HEK293 (cell line): ENCODE results near the gene GPN1.

ENCODE experiments used
- CTCF ChIA-PET: fragments of 350-600 bp; formaldehyde crosslinking; extraction: SDS; loops from one replicate; lab custom pipeline; 2021; ENCODE audit warnings: antibody characterized with exemption; lab: Yijun Ruan, JAX
- POLR2A ChIA-PET: fragments of 300-600 bp; formaldehyde crosslinking; extraction: SDS; loops from one replicate; lab custom pipeline; 2020; ENCODE audit warnings: antibody characterized with exemption, inconsistent platforms; lab: Yijun Ruan, JAX
- H3K27ac ChIP-seq: fragments of 200-500 bp; sonication (Bioruptor generic); 2 replicates; pipeline ENCODE4 v1.5.1; 2014; ENCODE audit warnings: low read depth, low read length, control low read depth, inconsistent platforms; ENCODE audit errors: extremely low read depth
- H3K36me3 ChIP-seq, 2 experiments: fragments of 200-500 bp in 1 of 2; sonication (Bioruptor generic) in 1 of 2; 1 replicate in 1 of 2; 2 replicates in 1 of 2; pipeline ENCODE4 v1.5.1; 2014 to 2017; ENCODE audit warnings: inconsistent platforms in 2 of 2, low read length in 2 of 2; ENCODE audit not compliant: control insufficient read depth in 2 of 2, insufficient read depth in 1 of 2
- H3K4me1 ChIP-seq: fragments of 200-500 bp; sonication (Bioruptor generic); 2 replicates; pipeline ENCODE4 v1.5.1; 2014; ENCODE audit warnings: mild to moderate bottlenecking, low read length, inconsistent platforms; ENCODE audit not compliant: control insufficient read depth, insufficient read depth
- H3K4me3 ChIP-seq: 2 replicates; pipeline ENCODE4 v1.5.1; 2011; ENCODE audit warnings: low read depth, mild to moderate bottlenecking, control low read depth, low read length, moderate library complexity
- H3K9me3 ChIP-seq: fragments of 200-500 bp; sonication (Bioruptor generic); 2 replicates; pipeline ENCODE4 v1.5.1; 2014; ENCODE audit warnings: low read depth, low read length, inconsistent platforms; ENCODE audit not compliant: control insufficient read depth, insufficient read depth
- BCL11A ChIP-seq: fragments of 450-650 bp; formaldehyde crosslinking; IDR thresholded peaks from 2 replicates; pipeline ENCODE4 v1.5.1; 2016; ENCODE audit warnings: low read depth, missing biosample characterization, missing genetic modification characterization
- GLI4 ChIP-seq: fragments of 450-650 bp; formaldehyde crosslinking; IDR thresholded peaks from 2 replicates; pipeline ENCODE4 v1.5.1; 2016; ENCODE audit warnings: missing biosample characterization, missing genetic modification characterization
- KLF16 ChIP-seq: fragments of 450-650 bp; formaldehyde crosslinking; IDR thresholded peaks from 2 replicates; pipeline ENCODE4 v1.5.1; 2017; ENCODE audit warnings: missing biosample characterization, missing genetic modification characterization
- KLF17 ChIP-seq: fragments of 450-650 bp; formaldehyde crosslinking; IDR thresholded peaks from 2 replicates; pipeline ENCODE4 v1.5.1; 2016; ENCODE audit warnings: missing biosample characterization, missing genetic modification characterization
- PRDM4 ChIP-seq: fragments of 450-650 bp; formaldehyde crosslinking; IDR thresholded peaks from 2 replicates; pipeline ENCODE4 v1.5.1; 2017; ENCODE audit warnings: missing biosample characterization, missing genetic modification characterization
- PRDM6 ChIP-seq: fragments of 450-650 bp; formaldehyde crosslinking; IDR thresholded peaks from 2 replicates; pipeline ENCODE4 v1.5.1; 2017; ENCODE audit warnings: missing biosample characterization, missing genetic modification characterization
- ZNF112 ChIP-seq: fragments of 450-650 bp; formaldehyde crosslinking; IDR thresholded peaks from 2 replicates; pipeline ENCODE4 v1.5.0; 2017; ENCODE audit warnings: missing biosample characterization, missing genetic modification characterization
- ZNF175 ChIP-seq: fragments of 450-650 bp; formaldehyde crosslinking; IDR thresholded peaks from 2 replicates; pipeline ENCODE4 v1.5.1; 2016; ENCODE audit warnings: missing biosample characterization, missing genetic modification characterization
- ZNF184 ChIP-seq: fragments of 450-650 bp; IDR thresholded peaks from 2 replicates; pipeline ENCODE4 v1.5.1; 2018; ENCODE audit warnings: missing biosample characterization, mild to moderate bottlenecking, missing genetic modification characterization
- ZNF214 ChIP-seq: fragments of 450-650 bp; formaldehyde crosslinking; IDR thresholded peaks from 2 replicates; pipeline ENCODE4 v1.5.1; 2017; ENCODE audit warnings: missing biosample characterization, mild to moderate bottlenecking, missing genetic modification characterization, borderline replicate concordance
- ZNF335 ChIP-seq: fragments of 450-650 bp; formaldehyde crosslinking; conservative IDR thresholded peaks from 2 replicates; pipeline ENCODE4 v1.5.1; 2016; ENCODE audit warnings: missing biosample characterization, missing genetic modification characterization
- ZNF488 ChIP-seq: fragments of 450-650 bp; formaldehyde crosslinking; IDR thresholded peaks from 2 replicates; pipeline ENCODE4 v1.5.1; 2016; ENCODE audit warnings: missing biosample characterization, missing genetic modification characterization
- ZNF529 ChIP-seq: fragments of 450-650 bp; formaldehyde crosslinking; IDR thresholded peaks from 2 replicates; pipeline ENCODE4 v1.5.1; 2017; ENCODE audit warnings: missing genetic modification characterization, missing biosample characterization; ENCODE audit not compliant: insufficient replicate concordance
- ZNF555 ChIP-seq: fragments of 450-650 bp; formaldehyde crosslinking; conservative IDR thresholded peaks from 2 replicates; pipeline ENCODE4 v1.5.1; 2017; ENCODE audit warnings: missing biosample characterization, mild to moderate bottlenecking, missing genetic modification characterization, inconsistent platforms
- ZNF585B ChIP-seq: fragments of 450-650 bp; formaldehyde crosslinking; IDR thresholded peaks from 2 replicates; pipeline ENCODE4 v1.5.1; 2016; ENCODE audit warnings: missing biosample characterization, missing genetic modification characterization
- ZNF600 ChIP-seq: fragments of 450-650 bp; formaldehyde crosslinking; IDR thresholded peaks from 2 replicates; pipeline ENCODE4 v1.5.1; 2016; ENCODE audit warnings: missing biosample characterization, missing genetic modification characterization
- ZNF623 ChIP-seq: fragments of 450-650 bp; formaldehyde crosslinking; IDR thresholded peaks from 2 replicates; pipeline ENCODE4 v1.5.1; 2016; ENCODE audit warnings: missing biosample characterization, missing genetic modification characterization
- ZNF837 ChIP-seq: fragments of 450-650 bp; formaldehyde crosslinking; IDR thresholded peaks from 2 replicates; pipeline ENCODE4 v1.5.1; 2016; ENCODE audit warnings: missing biosample characterization, missing genetic modification characterization
- TF ChIP-seq, protein P1 (sequence below): fragments of 450-650 bp; formaldehyde crosslinking; IDR thresholded peaks from 2 replicates; pipeline ENCODE4 v1.5.1; 2016; ENCODE audit warnings: missing biosample characterization, missing genetic modification characterization

The GPN1 gene

DNA sequence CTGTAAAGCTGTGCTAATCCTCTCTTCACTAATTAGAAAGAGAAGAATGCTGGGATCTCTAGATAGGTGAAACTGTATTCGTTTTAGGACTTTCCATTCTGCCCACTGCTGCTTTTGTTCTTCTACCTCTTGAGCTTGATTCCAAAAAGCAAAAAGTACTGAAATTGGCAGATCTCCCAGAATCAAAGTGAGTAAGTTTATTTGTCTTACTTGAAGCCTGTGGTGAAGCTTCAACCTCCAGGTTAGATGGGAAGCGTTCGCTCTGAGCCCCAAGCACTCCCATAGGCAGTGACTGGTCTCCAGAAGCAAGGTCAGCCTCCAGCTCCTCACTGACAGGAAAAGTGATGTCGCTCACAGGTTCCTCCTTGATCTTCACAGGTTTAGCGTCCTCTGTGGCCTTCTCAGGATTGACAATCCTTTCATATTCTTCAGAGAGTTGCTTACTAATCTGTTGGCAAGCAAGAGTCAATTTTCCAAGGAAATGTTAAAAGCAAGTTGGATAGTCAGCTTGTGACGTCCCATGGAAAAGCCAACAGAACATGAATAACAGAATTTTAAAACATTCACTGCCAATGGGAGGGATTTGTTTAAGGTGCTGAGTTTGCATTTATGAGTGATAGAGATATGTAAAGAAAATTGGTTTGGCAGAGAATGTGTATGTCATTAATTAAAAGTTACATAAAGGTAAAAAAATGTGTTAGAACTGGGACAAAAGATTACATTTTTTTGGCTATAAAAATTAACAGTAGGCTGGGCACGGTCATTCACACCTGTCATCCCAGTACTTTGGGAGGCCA is 26.5 kb downstream of the GPN1 start (continued):
- no peak for TF ChIP-seq ZNF623
- TF ChIP-seq, protein P1, sequence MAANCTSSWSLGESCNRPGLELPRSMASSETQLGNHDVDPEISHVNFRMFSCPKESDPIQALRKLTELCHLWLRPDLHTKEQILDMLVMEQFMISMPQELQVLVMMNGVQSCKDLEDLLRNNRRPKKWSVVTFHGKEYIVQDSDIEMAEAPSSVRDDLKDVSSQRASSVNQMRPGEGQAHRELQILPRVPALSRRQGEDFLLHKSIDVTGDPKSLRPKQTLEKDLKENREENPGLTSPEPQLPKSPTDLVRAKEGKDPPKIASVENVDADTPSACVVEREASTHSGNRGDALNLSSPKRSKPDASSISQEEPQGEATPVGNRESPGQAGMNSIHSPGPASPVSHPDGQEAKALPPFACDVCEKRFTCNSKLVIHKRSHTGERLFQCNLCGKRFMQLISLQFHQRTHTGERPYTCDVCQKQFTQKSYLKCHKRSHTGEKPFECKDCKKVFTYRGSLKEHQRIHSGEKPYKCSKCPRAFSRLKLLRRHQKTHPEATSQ (tag by site-specific recombination) = no peak
- no peak for TF ChIP-seq ZNF175 (tag by site-specific recombination)
- no peak for TF ChIP-seq ZNF600 (tag by site-specific recombination)
- no peak for TF ChIP-seq ZNF837 (tag by site-specific recombination)
- no peak for TF ChIP-seq ZNF555
- TF ChIP-seq ZNF335 = no peak
- no peak for TF ChIP-seq KLF17 (tag by site-specific recombination)

GRCh38 chr2:27661371-27661770 is 32.5 kb downstream of the GPN1 start:
- CTCF ChIA-PET = interaction anchor here (0.6 to 3.6 kb wide), 2 partner anchors 22 to 120 kb away, joined by 3 to 28 read pairs; no protein-coding TSS in a partner anchor
- Histone ChIP-seq H3K27ac (no peak overlapping the region), H3K4me3 (no peak overlapping the region), H3K36me3 (peaks cover 38 to 63% of the 10 kb centered on the region in 2 experiments), H3K9me3 (no peaks in the 10 kb centered on the region), H3K4me1 (peaks cover 7% of the 10 kb centered on the region; the same call in 1 of the 2 replicates)
- TF ChIP-seq GLI4 (tag by site-specific recombination) (no peak), ZNF585B (no peak), PRDM6 (tag by site-specific recombination) (no peak), PRDM4 (no peak), KLF16 (tag by site-specific recombination) (no peak), ZNF529 (tag by site-specific recombination) (no peak), ZNF214 (tag by site-specific recombination) (no peak), ZNF184 (tag by site-specific recombination) (no peak), ZNF112 (tag by site-specific recombination) (no peak), BCL11A (tag by site-specific recombination) (no peak), ZNF488 (tag by site-specific recombination) (no peak)
- POLR2A ChIA-PET = no interaction called here
